OCI-LY7 (cell line): ENCODE data around the gene FAM120A. TPM values are rescaled to one million over a fixed set of nuclear protein-coding genes. Genes with fewer than 3 reads are reported as not detected.

Experiments used
- BruUV-seq: library from RNA; stranded (reverse); fragments of 400-500 nt; replicated peaks from 2 replicates; lab custom pipeline; 2021; lab: Mats Ljungman, UMichigan
- CTCF ChIA-PET: fragments of 300-600 bp; sonication (Branson Sonifier 250); formaldehyde crosslinking; loops from one replicate; lab custom pipeline; 2022; ENCODE audit warnings: antibody characterized with exemption; ENCODE audit not compliant: unreplicated experiment; lab: Charles Lee
- POLR2A ChIA-PET: fragments of 300-600 bp; sonication (Branson Sonifier 250); formaldehyde crosslinking; loops from one replicate; lab custom pipeline; 2022; ENCODE audit warnings: antibody characterized with exemption; lab: Charles Lee
- DNase-seq: peaks from one replicate; pipeline ENCODE4 v3.0.0-alpha.2; 2015; ENCODE audit warnings: low spot score
- H2AFZ ChIP-seq: fragments of 200-600 bp; sonication (generic), shearing (Covaris generic); 2 replicates; pipeline ENCODE4 v1.6.1; 2014; ENCODE audit warnings: mild to moderate bottlenecking, antibody characterized with exemption, low read length, moderate library complexity
- H3K27ac ChIP-seq: fragments of 200-600 bp; sonication (generic); 2 replicates; pipeline ENCODE4 v1.5.1; 2014; ENCODE audit warnings: mixed run types, low read depth, mild to moderate bottlenecking, moderate library complexity, low read length, inconsistent platforms; ENCODE audit not compliant: poor library complexity, severe bottlenecking
- H3K36me3 ChIP-seq: fragments of 200-600 bp; sonication (generic); 2 replicates; pipeline ENCODE4 v1.6.1; 2014; ENCODE audit warnings: mild to moderate bottlenecking, antibody characterized with exemption, low read length, moderate library complexity, mixed read lengths; ENCODE audit not compliant: insufficient read depth
- H3K4me1 ChIP-seq: fragments of 200-600 bp; sonication (generic); 2 replicates; pipeline ENCODE4 v1.5.1; 2014; ENCODE audit warnings: mild to moderate bottlenecking, low read length; ENCODE audit not compliant: insufficient read depth, poor library complexity, severe bottlenecking
- H3K4me2 ChIP-seq: fragments of 200-600 bp; sonication (generic); 2 replicates; pipeline ENCODE4 v1.6.1; 2014; ENCODE audit warnings: mild to moderate bottlenecking, low read length
- H3K4me3 ChIP-seq: fragments of 200-600 bp; sonication (generic); 2 replicates; pipeline ENCODE4 v1.5.1; 2014; ENCODE audit warnings: mild to moderate bottlenecking, low read depth, low read length; ENCODE audit not compliant: poor library complexity, severe bottlenecking
- H3K79me2 ChIP-seq: fragments of 200-600 bp; sonication (generic); 2 replicates; pipeline ENCODE4 v1.6.1; 2016; ENCODE audit warnings: low read depth, mild to moderate bottlenecking, low read length, moderate library complexity, mixed read lengths; ENCODE audit not compliant: insufficient read depth
- H3K9me2 ChIP-seq: fragments of 200-600 bp; sonication (generic); 2 replicates; pipeline ENCODE4 v1.6.1; 2016; ENCODE audit warnings: mild to moderate bottlenecking, low read length, mixed read lengths; ENCODE audit not compliant: insufficient read depth
- H3K9me3 ChIP-seq: fragments of 200-600 bp; sonication (generic); 2 replicates; pipeline ENCODE4 v1.6.1; 2014; ENCODE audit warnings: mild to moderate bottlenecking, mixed run types, low read length, mixed read lengths
- H4K20me1 ChIP-seq: fragments of 200-600 bp; sonication (generic); 2 replicates; pipeline ENCODE4 v1.6.1; 2014; ENCODE audit warnings: mild to moderate bottlenecking, antibody characterized with exemption, low read length, moderate library complexity, mixed read lengths; ENCODE audit not compliant: insufficient read depth
- CTCF ChIP-seq: fragments of 200-600 bp; sonication (generic); conservative IDR thresholded peaks from 2 replicates; pipeline ENCODE4 v1.5.1; 2014; ENCODE audit warnings: mild to moderate bottlenecking, antibody characterized with exemption, low read length, moderate library complexity, mixed read lengths
- EZH2phosphoT487 ChIP-seq: fragments of 200-600 bp; sonication (generic); IDR thresholded peaks from 2 replicates; pipeline ENCODE4 v1.6.1; 2018; ENCODE audit warnings: low read depth, borderline replicate concordance, mild to moderate bottlenecking, mixed run types, antibody characterized with exemption, low read length, moderate library complexity, mixed read lengths
- intact Hi-C: fragments of 100-400 bp; cut with micrococcal nuclease; formaldehyde crosslinking; loops from one replicate; pipeline ENCODE4 v1.10.0; 2022; ENCODE audit not compliant: unreplicated experiment
- total RNA-seq, 2 experiments: library from RNA; depleted of rRNA in 1 of 2; stranded (reverse); fragments of >200 nt in 1 of 2; shearing (Covaris generic) in 1 of 2; gene quantifications; 2 replicates each; pipeline ENCODE4 v1.2.3, GENCODE V29; 2014 to 2022

Gene FAM120A
- total RNA-seq, 2 experiments from 2014 or later: 81.9 to 104 TPM

DNA sequence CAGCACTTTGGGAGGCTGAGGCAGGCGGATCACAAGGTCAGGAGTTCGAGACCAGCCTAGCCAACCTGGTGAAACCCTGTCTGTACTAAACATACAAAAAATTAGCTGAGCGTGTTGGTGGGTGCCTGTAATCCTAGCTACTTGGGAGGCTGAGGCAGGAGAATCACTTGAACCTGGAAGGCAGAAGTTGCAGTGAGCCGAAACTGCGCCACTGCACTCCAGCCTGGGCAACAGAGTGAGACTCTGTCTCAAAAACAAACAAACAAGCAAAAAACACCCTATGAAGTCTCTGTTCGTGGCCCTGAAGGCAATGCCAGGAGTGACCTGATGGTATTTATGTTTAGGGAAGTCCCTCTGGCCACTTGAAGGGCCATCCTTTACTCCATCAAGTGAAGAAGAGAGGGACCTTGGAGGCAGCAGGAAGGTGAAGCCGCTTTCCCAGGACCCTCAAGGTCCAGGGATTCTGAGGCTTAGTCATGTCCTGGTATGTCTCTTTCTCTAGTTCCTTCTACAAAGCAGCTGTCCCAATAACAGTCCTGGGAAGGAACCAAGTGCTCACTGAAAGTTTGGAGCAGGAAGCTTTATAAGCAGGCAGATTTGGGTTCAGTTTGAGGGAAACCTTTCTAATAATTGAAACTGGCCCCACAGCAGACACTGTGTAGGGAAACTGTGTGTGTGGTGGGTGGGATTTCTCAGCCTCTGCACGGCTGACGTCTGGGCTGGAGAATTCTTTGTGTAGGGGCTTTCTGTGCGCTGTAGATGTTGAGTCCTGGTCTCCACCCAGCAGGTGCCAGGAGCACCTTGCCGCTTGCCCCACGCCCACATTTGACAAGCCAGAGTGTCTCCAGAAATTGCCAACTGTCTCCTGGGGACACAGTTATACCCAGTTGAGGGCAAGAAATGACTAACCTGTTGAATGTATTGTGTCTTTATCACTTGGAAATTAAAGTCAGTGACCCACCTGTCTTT, 137.4 kb downstream of the FAM120A start:
- Histone ChIP-seq H2AFZ (no peak overlapping the region), H3K9me3 (0 out of 2 replicates have a peak, but pooled peaks cover 9% of the 10 kb centered on the region), H3K4me1 (no peaks in the 10 kb centered on the region), H3K27ac (no peak overlapping the region), H4K20me1 (no peaks in the 10 kb centered on the region; the same call in 1 of the 2 replicates), H3K4me2 (no peak overlapping the region), H3K36me3 (no peaks in the 10 kb centered on the region), H3K9me2 (no peaks in the 10 kb centered on the region), H3K79me2 (no peaks in the 10 kb centered on the region; the same call in 1 of the 2 replicates), H3K4me3 (no peak overlapping the region)
- ChIA-PET CTCF (interaction anchor here (0.6 kb wide), 1 partner anchor 12 kb away, joined by 4 read pairs; no protein-coding TSS in a partner anchor), POLR2A (interaction anchor here (0.7 kb wide), 1 partner anchor 150 kb away, joined by 3 read pairs; no protein-coding TSS in a partner anchor)
- TF ChIP-seq CTCF (no peak), EZH2phosphoT487 (no peak)
- BruUV-seq: no TSS peak
- DNase-seq: no peak
- intact Hi-C loops: no loop called here

- Histone ChIP-seq H2AFZ (no peak overlapping the region), H3K27ac (no peak overlapping the region), H3K4me2 (no peak overlapping the region), H3K4me3 (no peak overlapping the region), H3K79me2 (no peaks in the 10 kb centered on the region; the same call in 1 of the 2 replicates), H3K4me1 (no peaks in the 10 kb centered on the region), H3K9me2 (no peaks in the 10 kb centered on the region), H4K20me1 (no peaks in the 10 kb centered on the region; the same call in 1 of the 2 replicates), H3K9me3 (0 out of 2 replicates have a peak, but pooled peaks cover 2% of the 10 kb centered on the region), H3K36me3 (no peaks in the 10 kb centered on the region)
- POLR2A ChIA-PET: interaction anchor here (0.7 kb wide), 1 partner anchor 150 kb away, joined by 3 read pairs; no protein-coding TSS in a partner anchor
- TF ChIP-seq CTCF: no peak
- TF ChIP-seq EZH2phosphoT487: no peak
- intact Hi-C loops: no loop called here
- BruUV-seq: no TSS peak
- no peak for DNase-seq
- CTCF ChIA-PET: interaction anchor here (0.6 kb wide), 1 partner anchor 11 kb away, joined by 4 read pairs; no protein-coding TSS in a partner anchor
These were observed 138.2 kb downstream of the FAM120A start for GRCh38 chr9:93589688-93590087.
